SU-DHL-6 (cell line): ENCODE data around the gene RGR.

Experiments
- H2AFZ ChIP-seq: fragments of 200-600 bp; sonication (generic); 2 replicates; pipeline ENCODE4 v1.6.1; 2014; ENCODE audit warnings: low read depth, mild to moderate bottlenecking, moderate library complexity, mixed read lengths, antibody characterized with exemption, low read length; ENCODE audit not compliant: severe bottlenecking
- H3F3A ChIP-seq: fragments of 200-600 bp; shearing (Covaris generic); 2 replicates; pipeline ENCODE4 v1.6.0; 2016; ENCODE audit warnings: antibody characterized with exemption, mild to moderate bottlenecking; ENCODE audit not compliant: insufficient read depth
- H3K27ac ChIP-seq: fragments of 200-600 bp; sonication (generic); 2 replicates; pipeline ENCODE4 v1.5.1; 2016; ENCODE audit warnings: low read depth, mild to moderate bottlenecking, low read length, moderate library complexity, mixed read lengths
- H3K27me3 ChIP-seq: fragments of 200-600 bp; sonication (generic), shearing (Covaris generic); 2 replicates; pipeline ENCODE4 v1.6.0; 2014; ENCODE audit warnings: mild to moderate bottlenecking, low read length
- H3K36me3 ChIP-seq: fragments of 200-600 bp; sonication (generic); 2 replicates; pipeline ENCODE4 v1.6.1; 2014; ENCODE audit warnings: mild to moderate bottlenecking, low read length, mixed read lengths
- H3K4me2 ChIP-seq: fragments of 300-600, 200-600 bp; shearing (Covaris generic), sonication (generic); 2 replicates; pipeline ENCODE4 v1.6.0; 2014; ENCODE audit warnings: low read length, low read depth, mild to moderate bottlenecking; ENCODE audit not compliant: poor library complexity, severe bottlenecking
- H3K4me3 ChIP-seq: fragments of 200-600 bp; sonication (generic); 2 replicates; pipeline ENCODE4 v1.5.1; 2014; ENCODE audit warnings: antibody characterized with exemption, low read length, mild to moderate bottlenecking, mixed read lengths; ENCODE audit not compliant: insufficient read depth, poor library complexity, severe bottlenecking
- H3K79me2 ChIP-seq: fragments of 200-600 bp; sonication (generic); 2 replicates; pipeline ENCODE4 v1.6.1; 2014; ENCODE audit warnings: mild to moderate bottlenecking, low read length, moderate library complexity; ENCODE audit not compliant: insufficient read depth
- H3K9ac ChIP-seq: fragments of 200-600 bp; sonication (generic); 2 replicates; pipeline ENCODE4 v1.7.0; 2014; ENCODE audit warnings: mild to moderate bottlenecking, low read length
- H3K9me2 ChIP-seq: fragments of 200-600 bp; sonication (generic); replicated peaks from 2 replicates; pipeline ENCODE4 v1.6.1; 2014; ENCODE audit warnings: low read length; ENCODE audit not compliant: insufficient read depth
- H3K9me3 ChIP-seq: fragments of 200-600 bp; sonication (generic); 2 replicates; pipeline ENCODE4 v1.6.1; 2014; ENCODE audit warnings: low read length, mixed read lengths; ENCODE audit not compliant: insufficient read depth
- H4K20me1 ChIP-seq: fragments of 200-600 bp; sonication (generic); 2 replicates; pipeline ENCODE4 v1.6.1; 2014; ENCODE audit warnings: low read depth, mild to moderate bottlenecking, antibody characterized with exemption, low read length, moderate library complexity, mixed read lengths
- EZH2phosphoT487 ChIP-seq: fragments of 200-600 bp; sonication (generic), shearing (Covaris generic); conservative IDR thresholded peaks from 2 replicates; pipeline ENCODE4 v1.6.1; 2018; ENCODE audit warnings: mild to moderate bottlenecking, antibody characterized with exemption, low read length, moderate library complexity, mixed read lengths
- TF ChIP-seq, protein P1 (sequence below): fragments of 200-600 bp; sonication (generic); IDR thresholded peaks from one replicate; pipeline ENCODE4 v1.5.1; 2017; ENCODE audit warnings: antibody characterized with exemption, mild to moderate bottlenecking, low read length, moderate library complexity; ENCODE audit not compliant: insufficient read depth, poor library complexity, severe bottlenecking

RGR gene

DNA sequence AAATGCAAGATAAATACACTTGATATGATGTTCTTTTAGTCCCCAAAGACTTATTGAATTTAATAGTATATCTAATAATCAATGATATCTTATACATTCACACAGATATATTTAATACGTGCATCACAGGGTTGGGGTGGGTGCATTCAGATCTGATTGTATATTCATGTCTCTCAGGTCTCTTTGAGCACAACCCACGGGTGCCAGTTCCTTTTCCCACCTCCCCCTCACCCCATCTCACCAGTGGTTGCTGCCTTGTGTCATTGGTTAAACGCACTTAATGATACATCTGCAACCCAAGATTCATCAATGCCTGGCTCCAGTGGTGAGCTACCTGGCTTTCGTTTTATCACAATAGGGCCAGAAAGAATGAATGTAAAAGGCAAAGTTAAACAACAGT, 9.8 kb upstream of the RGR start:
- Histone ChIP-seq H3K4me3 (no peak overlapping the region), H3K9me2 (no peaks in the 10 kb centered on the region), H3K9me3 (no peaks in the 10 kb centered on the region), H3K79me2 (no peaks in the 10 kb centered on the region), H3K27me3 (no peaks in the 10 kb centered on the region), H3K4me2 (no peak overlapping the region), H3K27ac (no peak overlapping the region), H3K9ac (no peak overlapping the region), H4K20me1 (no peaks in the 10 kb centered on the region), H3F3A (no peaks in the 10 kb centered on the region), H3K36me3 (no peaks in the 10 kb centered on the region), H2AFZ (no peak overlapping the region)
- no peak for TF ChIP-seq EZH2phosphoT487
- TF ChIP-seq, protein P1, sequence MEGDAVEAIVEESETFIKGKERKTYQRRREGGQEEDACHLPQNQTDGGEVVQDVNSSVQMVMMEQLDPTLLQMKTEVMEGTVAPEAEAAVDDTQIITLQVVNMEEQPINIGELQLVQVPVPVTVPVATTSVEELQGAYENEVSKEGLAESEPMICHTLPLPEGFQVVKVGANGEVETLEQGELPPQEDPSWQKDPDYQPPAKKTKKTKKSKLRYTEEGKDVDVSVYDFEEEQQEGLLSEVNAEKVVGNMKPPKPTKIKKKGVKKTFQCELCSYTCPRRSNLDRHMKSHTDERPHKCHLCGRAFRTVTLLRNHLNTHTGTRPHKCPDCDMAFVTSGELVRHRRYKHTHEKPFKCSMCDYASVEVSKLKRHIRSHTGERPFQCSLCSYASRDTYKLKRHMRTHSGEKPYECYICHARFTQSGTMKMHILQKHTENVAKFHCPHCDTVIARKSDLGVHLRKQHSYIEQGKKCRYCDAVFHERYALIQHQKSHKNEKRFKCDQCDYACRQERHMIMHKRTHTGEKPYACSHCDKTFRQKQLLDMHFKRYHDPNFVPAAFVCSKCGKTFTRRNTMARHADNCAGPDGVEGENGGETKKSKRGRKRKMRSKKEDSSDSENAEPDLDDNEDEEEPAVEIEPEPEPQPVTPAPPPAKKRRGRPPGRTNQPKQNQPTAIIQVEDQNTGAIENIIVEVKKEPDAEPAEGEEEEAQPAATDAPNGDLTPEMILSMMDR = no peak

DNA sequence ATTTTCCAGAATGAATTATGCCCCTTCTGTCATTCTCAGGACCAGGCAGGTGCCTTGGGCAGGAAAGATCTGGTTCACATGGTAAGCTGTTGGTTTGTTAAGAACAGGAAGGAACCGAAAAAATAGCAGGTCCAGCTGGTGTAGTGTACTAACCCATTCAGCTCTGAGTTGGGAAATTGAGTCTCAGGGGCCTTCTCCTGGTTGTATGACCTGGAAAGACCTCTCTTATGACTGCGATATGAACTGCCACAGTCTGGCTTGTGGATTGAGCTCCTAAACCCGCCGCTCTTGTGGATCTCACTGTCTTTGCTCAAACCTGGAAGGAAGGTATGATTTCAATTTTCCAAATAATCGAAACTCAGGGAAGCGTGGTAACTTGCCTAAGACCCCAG, 8.1 kb upstream of the RGR start:
- no peaks in the 10 kb centered on the region for H4K20me1 ChIP-seq
- H3K27ac ChIP-seq = no peak overlapping the region
- H3K9me3 ChIP-seq = no peaks in the 10 kb centered on the region
- no peak overlapping the region for H3K4me3 ChIP-seq
- H3K27me3 ChIP-seq = no peaks in the 10 kb centered on the region
- H3K36me3 ChIP-seq = no peaks in the 10 kb centered on the region
- H3K9me2 ChIP-seq = no peaks in the 10 kb centered on the region
- TF ChIP-seq EZH2phosphoT487 = no peak
- H3K79me2 ChIP-seq = no peaks in the 10 kb centered on the region
- H2AFZ ChIP-seq = no peak overlapping the region
- no peak overlapping the region for H3K4me2 ChIP-seq
- H3K9ac ChIP-seq = no peak overlapping the region
- H3F3A ChIP-seq = no peaks in the 10 kb centered on the region

DNA sequence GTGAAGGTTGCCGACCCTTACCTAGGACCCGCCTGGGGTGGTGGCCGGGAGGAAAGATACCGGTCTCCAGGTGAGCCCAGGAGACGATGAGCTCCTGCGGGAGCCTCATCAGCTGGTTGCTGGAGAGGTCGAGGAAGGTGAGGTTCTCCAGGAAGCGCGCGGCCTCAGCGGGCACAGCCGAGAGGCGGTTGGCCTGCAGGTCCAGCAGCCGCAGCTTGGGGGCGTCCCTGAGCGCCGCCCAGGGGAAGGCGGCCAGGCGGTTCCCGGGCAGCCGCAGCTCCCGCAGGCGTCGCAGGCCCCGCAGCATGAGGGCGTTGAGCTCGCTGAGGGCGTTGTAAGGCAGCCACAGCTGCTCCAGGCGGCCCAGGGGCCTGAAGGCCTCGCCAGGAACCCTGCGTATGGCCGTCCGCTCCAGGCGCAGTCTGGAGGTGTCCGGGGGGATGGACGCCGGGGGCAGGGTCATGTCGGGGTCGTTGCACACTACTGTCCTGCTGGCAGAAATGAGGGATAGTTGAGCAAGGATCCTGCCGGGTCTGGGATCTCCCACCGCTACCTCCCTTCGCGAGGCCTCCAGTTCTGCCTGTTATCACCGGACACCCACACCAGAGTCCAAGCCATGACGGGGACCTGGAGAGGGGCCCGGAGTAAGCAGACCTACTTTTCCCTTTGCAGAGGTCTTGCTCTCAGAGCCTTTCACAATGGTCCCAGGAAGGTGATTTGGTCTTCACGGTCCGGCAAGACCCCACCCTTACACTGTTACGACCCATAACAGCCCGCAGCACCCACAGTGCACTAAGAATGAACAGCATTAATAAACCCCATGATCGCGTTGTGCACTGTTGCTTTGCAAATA, 7.4 kb upstream of the RGR start:
- Histone ChIP-seq H3K4me3 (no peak overlapping the region), H3K4me2 (no peak overlapping the region), H3K27me3 (no peaks in the 10 kb centered on the region), H3K27ac (no peak overlapping the region), H3K9ac (no peak overlapping the region), H3K9me2 (no peaks in the 10 kb centered on the region), H3F3A (no peaks in the 10 kb centered on the region), H3K36me3 (no peaks in the 10 kb centered on the region), H4K20me1 (no peaks in the 10 kb centered on the region), H3K79me2 (no peaks in the 10 kb centered on the region), H3K9me3 (no peaks in the 10 kb centered on the region), H2AFZ (no peak overlapping the region)
- TF ChIP-seq EZH2phosphoT487 = no peak
- TF ChIP-seq, protein P1 = no peak

DNA sequence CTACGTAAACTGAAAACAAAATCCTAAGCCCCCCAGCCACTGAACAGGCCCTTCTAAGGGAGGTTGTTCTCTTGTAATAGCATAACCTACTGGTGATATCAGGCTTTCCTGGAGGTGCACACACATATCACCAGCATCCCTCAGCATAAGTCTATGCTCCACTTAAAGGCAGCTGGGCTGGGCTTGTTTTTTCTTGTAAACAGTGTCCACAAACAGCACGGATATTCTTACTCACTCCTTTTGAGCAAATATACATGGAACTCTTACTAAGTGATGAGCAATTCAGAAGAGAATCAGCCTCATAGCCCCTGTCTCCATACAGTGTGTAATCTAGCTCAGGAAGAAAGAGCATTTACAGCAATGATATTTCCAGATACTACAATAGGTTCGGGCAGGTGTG, 5.9 kb upstream of the RGR start:
- no peak overlapping the region for H3K9ac ChIP-seq
- no peak overlapping the region for H3K4me3 ChIP-seq
- H3K9me2 ChIP-seq = no peaks in the 10 kb centered on the region
- no peaks in the 10 kb centered on the region for H3F3A ChIP-seq
- H3K27me3 ChIP-seq = no peaks in the 10 kb centered on the region
- H2AFZ ChIP-seq = no peak overlapping the region
- no peaks in the 10 kb centered on the region for H3K79me2 ChIP-seq
- H4K20me1 ChIP-seq = no peaks in the 10 kb centered on the region
- no peaks in the 10 kb centered on the region for H3K36me3 ChIP-seq
- H3K4me2 ChIP-seq = no peak overlapping the region
- H3K27ac ChIP-seq = no peak overlapping the region
- no peaks in the 10 kb centered on the region for H3K9me3 ChIP-seq
- TF ChIP-seq, protein P1 = no peak
- no peak for TF ChIP-seq EZH2phosphoT487
